Measurements from ENCODE around the gene NYNRIN. TPM values are rescaled to one million over a fixed set of nuclear protein-coding genes. Genes with fewer than 3 reads are reported as not detected.

Gene NYNRIN
- total RNA-seq, 2 donors from 2014 or later: 6.0 to 10.1 TPM

GRCh38 chr14:24379907-24380730 is 18.7 kb upstream of the NYNRIN start:
- no peaks in the 10 kb centered on the region for H3K27me3 ChIP-seq
- H3K27ac ChIP-seq: no peak overlapping the region
- no peak overlapping the region for H3K4me3 ChIP-seq
- peaks cover 0 to 9% of the 10 kb centered on the region in 2 donors for H3K4me1 ChIP-seq
- DNase-seq (ENCODE audit: low spot score): no peak
- H3K9me3 ChIP-seq: no peaks in the 10 kb centered on the region
- no peaks in the 10 kb centered on the region for H3K36me3 ChIP-seq
- TF ChIP-seq CTCF (IDR thresholded peaks at IDR 0.05): no peak

- H3K9me3 ChIP-seq: no peaks in the 10 kb centered on the region
- H3K27ac ChIP-seq: no peak overlapping the region
- H3K4me3 ChIP-seq: no peak overlapping the region
- TF ChIP-seq CTCF (IDR thresholded peaks at IDR 0.05): no peak
- DNase-seq (ENCODE audit: low spot score): no peak
- H3K27me3 ChIP-seq: no peaks in the 10 kb centered on the region
- peaks cover 0 to 4% of the 10 kb centered on the region in 2 donors for H3K4me1 ChIP-seq
- no peaks in the 10 kb centered on the region for H3K36me3 ChIP-seq
Observed at GRCh38 chr14:24381363-24382063, 17.3 kb upstream of the NYNRIN start.

DNA sequence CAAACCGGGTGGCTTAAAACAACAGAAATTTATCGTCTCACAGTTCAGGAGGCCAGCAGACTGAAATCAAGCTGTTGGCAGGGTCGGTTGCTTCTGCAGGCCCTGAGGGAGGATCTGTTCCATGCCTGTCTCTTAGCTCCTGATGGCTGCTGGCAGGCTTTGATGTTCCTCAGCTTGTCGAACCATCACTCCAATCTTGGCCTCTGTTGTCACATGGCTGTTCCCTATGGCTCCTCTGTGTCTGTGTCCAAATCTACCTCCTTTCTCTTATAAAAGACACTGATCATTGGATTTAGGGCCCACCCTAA is 16.8 kb upstream of the NYNRIN start:
- H3K27ac ChIP-seq: no peak overlapping the region

GRCh38 chr14:24384169-24384568 is 14.6 kb upstream of the NYNRIN start:
- Histone ChIP-seq H3K4me1 (peaks cover 0 to 7% of the 10 kb centered on the region in 2 donors), H3K36me3 (no peaks in the 10 kb centered on the region), H3K4me3 (no peak overlapping the region), H3K9me3 (no peaks in the 10 kb centered on the region), H3K27me3 (no peaks in the 10 kb centered on the region), H3K27ac (no peak overlapping the region)
- no peak for DNase-seq (ENCODE audit: low spot score)
- no peak for TF ChIP-seq CTCF (IDR thresholded peaks at IDR 0.05)

More for the DNA sequence above, 16.8 kb upstream of the NYNRIN start:
- Histone ChIP-seq H3K36me3 (no peaks in the 10 kb centered on the region), H3K9me3 (no peaks in the 10 kb centered on the region), H3K4me3 (no peak overlapping the region), H3K4me1 (no peaks in the 10 kb centered on the region), H3K27me3 (no peaks in the 10 kb centered on the region)
- no peak for TF ChIP-seq CTCF (IDR thresholded peaks at IDR 0.05)
- no peak for DNase-seq (ENCODE audit: low spot score)

DNA sequence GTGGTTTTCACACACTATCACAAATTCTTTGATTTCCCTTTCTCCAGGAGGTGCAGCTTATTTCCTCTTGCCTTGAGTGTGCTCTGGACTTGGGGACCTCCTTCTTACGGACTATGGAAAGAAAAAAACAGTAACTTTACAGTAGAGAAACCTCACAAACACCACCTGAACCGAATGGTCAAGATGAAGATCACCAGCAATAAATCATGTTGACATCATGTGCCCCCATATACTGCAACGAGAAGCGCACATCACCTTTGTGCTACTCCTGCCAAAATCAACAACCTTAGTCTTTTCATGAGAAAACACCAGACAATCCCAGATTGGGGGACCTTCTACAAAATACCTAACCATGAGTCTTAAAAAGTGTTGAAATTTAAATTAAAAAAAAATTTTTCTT is 13.3 kb upstream of the NYNRIN start:
- H3K9me3 ChIP-seq: no peaks in the 10 kb centered on the region
- DNase-seq (ENCODE audit: low spot score): no peak
- peaks cover 0 to 11% of the 10 kb centered on the region in 2 donors for H3K4me1 ChIP-seq
- no peaks in the 10 kb centered on the region for H3K27me3 ChIP-seq
- H3K4me3 ChIP-seq: no peak overlapping the region
- no peaks in the 10 kb centered on the region for H3K36me3 ChIP-seq
- no peak overlapping the region for H3K27ac ChIP-seq
- no peak for TF ChIP-seq CTCF (IDR thresholded peaks at IDR 0.05)
